ENCODE data around the gene EWSR1. TPM values are rescaled to one million over a fixed set of nuclear protein-coding genes. Genes with fewer than 3 reads are reported as not detected.

EWSR1 gene
- total RNA-seq, 2 donors from 2014 or later: 197 to 225 TPM

DNA sequence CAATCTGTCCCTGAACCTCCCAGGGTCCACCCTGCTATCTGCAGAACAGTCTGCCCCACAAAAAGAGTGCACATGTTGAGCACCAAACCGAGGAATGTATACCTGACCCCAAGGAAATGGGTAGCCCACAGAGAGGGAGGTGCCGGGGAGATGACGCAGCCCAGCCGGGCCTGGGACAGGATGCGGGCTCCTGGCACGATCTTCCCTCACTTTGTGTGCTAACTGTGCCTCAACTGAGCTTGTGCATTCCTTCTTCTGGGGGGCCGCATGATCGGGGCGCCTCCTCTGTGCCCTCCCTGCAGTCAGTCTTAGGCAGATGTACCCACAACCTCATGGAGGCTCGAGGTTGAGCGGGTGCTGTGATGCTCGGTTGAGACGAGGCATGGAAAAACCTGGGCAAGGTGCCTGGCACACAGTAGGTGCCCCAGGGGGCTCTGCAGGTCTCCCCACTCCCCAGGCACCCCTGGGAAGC, 40.8 kb downstream of the EWSR1 start:
- no peak for DNase-seq (ENCODE audit: low spot score)
- peaks cover 49 to 59% of the 10 kb centered on the region in 2 donors for H3K4me1 ChIP-seq (ENCODE audit: control insufficient read depth in 1 of 2, low read depth in 2 of 2)
- ATAC-seq (ENCODE audit: insufficient number of reproducible peaks, low FRiP score, low read depth): no peak

DNA sequence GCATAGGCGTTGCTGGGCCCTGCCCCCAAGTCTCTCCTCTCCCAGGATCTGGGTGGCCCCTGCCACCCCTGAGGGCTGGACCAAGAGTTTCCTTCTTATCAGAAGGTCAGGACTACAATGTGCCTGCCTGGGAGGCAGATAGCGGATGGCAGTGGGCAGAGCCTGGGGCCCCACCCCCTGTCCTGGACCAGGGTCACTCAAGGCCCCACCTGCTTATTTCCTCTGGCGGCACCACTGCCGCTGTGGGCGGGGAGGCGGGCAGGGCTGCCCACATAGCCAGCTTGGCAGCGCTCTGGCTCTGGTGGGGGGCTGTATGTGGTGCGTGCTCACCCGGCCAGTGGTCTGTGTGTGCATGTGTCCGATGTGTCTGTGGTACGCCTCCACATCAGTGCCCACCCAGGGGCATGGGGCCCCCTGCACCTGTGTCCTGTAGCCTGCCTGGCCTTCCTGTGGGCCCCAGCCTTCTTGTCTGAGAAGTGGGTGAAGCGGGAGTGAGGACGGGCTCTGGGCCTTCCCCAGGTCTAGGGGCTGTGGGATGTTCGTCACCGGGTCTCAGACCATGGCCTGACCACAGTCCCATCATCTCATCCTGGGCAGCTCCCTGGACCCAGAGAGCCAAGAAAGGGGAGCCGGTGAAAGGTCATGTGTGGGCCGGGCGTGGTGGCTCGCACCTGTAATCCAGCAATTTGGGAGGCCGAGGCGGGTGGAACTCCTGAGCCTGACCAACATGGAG, 41.4 kb downstream of the EWSR1 start:
- ATAC-seq (ENCODE audit: insufficient number of reproducible peaks, low FRiP score, low read depth): no peak

More for the DNA sequence above, 40.8 kb downstream of the EWSR1 start:
- peak overlapping the region; percentile 98 for H3K4me3 ChIP-seq
- H3K27me3 ChIP-seq (replicated peaks; ENCODE audit: insufficient read depth): peaks cover 4% of the 10 kb centered on the region
- H3K27ac ChIP-seq: peak overlapping the region; percentile 70 to 86
- TF ChIP-seq, protein P1, sequence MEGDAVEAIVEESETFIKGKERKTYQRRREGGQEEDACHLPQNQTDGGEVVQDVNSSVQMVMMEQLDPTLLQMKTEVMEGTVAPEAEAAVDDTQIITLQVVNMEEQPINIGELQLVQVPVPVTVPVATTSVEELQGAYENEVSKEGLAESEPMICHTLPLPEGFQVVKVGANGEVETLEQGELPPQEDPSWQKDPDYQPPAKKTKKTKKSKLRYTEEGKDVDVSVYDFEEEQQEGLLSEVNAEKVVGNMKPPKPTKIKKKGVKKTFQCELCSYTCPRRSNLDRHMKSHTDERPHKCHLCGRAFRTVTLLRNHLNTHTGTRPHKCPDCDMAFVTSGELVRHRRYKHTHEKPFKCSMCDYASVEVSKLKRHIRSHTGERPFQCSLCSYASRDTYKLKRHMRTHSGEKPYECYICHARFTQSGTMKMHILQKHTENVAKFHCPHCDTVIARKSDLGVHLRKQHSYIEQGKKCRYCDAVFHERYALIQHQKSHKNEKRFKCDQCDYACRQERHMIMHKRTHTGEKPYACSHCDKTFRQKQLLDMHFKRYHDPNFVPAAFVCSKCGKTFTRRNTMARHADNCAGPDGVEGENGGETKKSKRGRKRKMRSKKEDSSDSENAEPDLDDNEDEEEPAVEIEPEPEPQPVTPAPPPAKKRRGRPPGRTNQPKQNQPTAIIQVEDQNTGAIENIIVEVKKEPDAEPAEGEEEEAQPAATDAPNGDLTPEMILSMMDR (IDR thresholded peaks at IDR 0.05): no peak
- no peaks in the 10 kb centered on the region for H3K9me3 ChIP-seq
- no peaks in the 10 kb centered on the region for H3K36me3 ChIP-seq

DNA sequence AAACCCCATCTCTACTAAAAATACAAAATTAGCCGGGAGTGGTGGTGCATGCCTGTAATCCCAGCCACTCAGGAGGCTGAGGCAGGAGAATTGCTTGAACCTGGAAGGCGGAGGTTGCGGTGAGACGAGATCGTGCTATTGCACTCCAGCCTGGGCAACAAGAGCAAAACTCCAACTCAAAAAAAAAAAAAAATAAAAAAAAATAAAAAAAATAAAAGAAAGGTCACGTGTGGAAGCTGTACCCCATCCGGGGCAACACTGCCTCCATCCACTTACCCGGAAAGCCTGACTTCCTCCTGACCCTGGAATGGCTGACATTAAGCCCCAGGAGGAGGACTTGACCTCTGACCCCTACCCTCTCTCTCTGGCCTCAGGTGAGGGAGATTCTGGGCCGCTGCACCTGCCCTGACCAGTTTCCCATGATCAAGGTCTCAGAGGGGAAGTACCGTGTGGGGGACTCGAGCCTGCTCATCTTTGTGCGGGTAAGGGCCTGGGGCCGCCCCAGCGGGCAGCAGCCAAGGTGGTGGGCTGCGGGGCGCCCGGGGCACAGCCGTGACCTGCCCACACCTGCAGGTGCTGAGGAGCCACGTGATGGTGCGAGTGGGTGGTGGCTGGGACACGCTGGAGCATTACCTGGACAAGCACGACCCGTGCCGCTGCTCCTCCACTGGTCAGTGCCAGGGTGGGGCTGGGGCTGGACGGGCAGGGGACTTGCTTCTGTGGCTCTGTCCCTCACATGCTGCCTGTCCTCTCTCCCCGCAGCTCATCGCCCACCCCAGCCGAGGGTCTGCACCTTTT, 42.2 kb downstream of the EWSR1 start:
- Histone ChIP-seq H3K27ac (peak overlapping the region; percentile 70 to 86), H3K27me3 (replicated peaks; ENCODE audit: insufficient read depth) (peaks cover 15% of the 10 kb centered on the region), H3K4me3 (peak overlapping the region; percentile 69), H3K9me3 (no peaks in the 10 kb centered on the region), H3K36me3 (no peaks in the 10 kb centered on the region), H3K4me1 (ENCODE audit: control insufficient read depth in 1 of 2, low read depth in 2 of 2) (peaks cover 50 to 73% of the 10 kb centered on the region in 2 donors)
- TF ChIP-seq, protein P1 (IDR thresholded peaks at IDR 0.05): no peak
- ATAC-seq (ENCODE audit: insufficient number of reproducible peaks, low FRiP score, low read depth) (no peak), DNase-seq (ENCODE audit: low spot score) (no peak)

More for the DNA sequence above, 41.4 kb downstream of the EWSR1 start:
- Histone ChIP-seq H3K4me3 (peak overlapping the region; percentile 98), H3K36me3 (no peaks in the 10 kb centered on the region), H3K27me3 (replicated peaks; ENCODE audit: insufficient read depth) (peaks cover 11% of the 10 kb centered on the region), H3K27ac (peak overlapping the region; percentile 70 to 86), H3K4me1 (ENCODE audit: control insufficient read depth in 1 of 2, low read depth in 2 of 2) (peaks cover 50 to 65% of the 10 kb centered on the region in 2 donors), H3K9me3 (no peaks in the 10 kb centered on the region)
- TF ChIP-seq, protein P1 (IDR thresholded peaks at IDR 0.05): no peak
- DNase-seq (ENCODE audit: low spot score): no peak

DNA sequence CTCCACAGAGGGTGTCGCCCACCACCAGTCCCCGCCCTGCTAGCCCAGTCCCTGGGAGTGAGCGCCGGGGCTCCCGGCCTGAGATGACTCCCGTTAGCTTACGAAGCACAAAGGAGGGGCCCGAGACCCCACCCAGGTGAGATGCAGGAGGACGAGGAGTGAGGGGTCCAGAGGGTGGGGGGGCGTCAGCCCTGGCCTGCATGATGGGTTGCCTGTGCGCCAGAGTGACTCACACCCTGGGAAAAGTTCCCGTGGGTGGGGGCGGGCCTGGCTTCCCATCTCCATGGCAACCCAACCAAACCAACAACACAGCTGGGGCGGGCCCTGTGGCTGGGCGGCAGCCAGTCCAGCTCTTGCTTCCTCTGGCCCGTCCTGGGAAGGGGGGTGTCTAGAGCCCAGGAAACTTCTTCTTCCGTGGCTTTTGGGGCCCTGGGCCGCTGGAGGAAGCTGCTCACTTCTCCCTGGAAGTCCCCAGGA, 42.8 kb downstream of the EWSR1 start:
- TF ChIP-seq, protein P1 (IDR thresholded peaks at IDR 0.05): no peak
- Histone ChIP-seq H3K27ac (peak overlapping the region; percentile 70 to 86), H3K4me3 (peak overlapping the region; percentile 69), H3K4me1 (ENCODE audit: control insufficient read depth in 1 of 2, low read depth in 2 of 2) (peaks cover 54 to 76% of the 10 kb centered on the region in 2 donors), H3K27me3 (replicated peaks; ENCODE audit: insufficient read depth) (peaks cover 15% of the 10 kb centered on the region), H3K9me3 (no peaks in the 10 kb centered on the region), H3K36me3 (no peaks in the 10 kb centered on the region)
- ATAC-seq (ENCODE audit: insufficient number of reproducible peaks, low FRiP score, low read depth) (peak; percentile 62), DNase-seq (ENCODE audit: low spot score) (peak; percentile 92)

Data from thoracic aorta (tissue), 2 donors.